Left cardiac atrium (tissue), 4 donors: ENCODE measurements around the gene DNAJB11. TPM values are rescaled to one million over a fixed set of nuclear protein-coding genes. Genes with fewer than 3 reads are reported as not detected.
"Not testable (repeated sequence)": the region's sequence is repeated elsewhere in the genome, so short reads cannot be mapped to it uniquely, and the experiment has no call there.

Experiments used
- ATAC-seq, 2 donors: fragments of 200-7000 bp; cut with Tn5 transposase; one replicate each; pipeline ENCODE4 v1.9.1; 2020; ENCODE audit warnings: mild to moderate bottlenecking in 2 of 2, moderate library complexity in 2 of 2
- DNase-seq: peaks from one replicate; pipeline ENCODE4 v3.0.0-alpha.2; 2020
- intact Hi-C, 2 donors: fragments of 100-400 bp; cut with DNase I; formaldehyde crosslinking; loops; one replicate each; pipeline versions ENCODE4 v1.14.1 to v1.15.1; 2022 to 2023
- total RNA-seq, 2 donors: library from RNA; stranded (reverse); fragmentation: NEBNext Ultra II Directional; extraction: Animal tissue kit (Norgen Biotek cat#: 25700); gene quantifications; one replicate each; pipeline ENCODE4 v1.2.1, GENCODE V29; 2021
- donor health status: DM: no; HTN: yes; CAD: no.
- donor health status: DM: no; HTN: yes; CAD: no; lungs with severe emphysema.
- donor health status: DM: yes; HTN: yes; CAD: no.
- donor health status: Dilated cardiomyopathy.

DNAJB11 gene
- total RNA-seq, 2 donors from 2014 or later = 43.6 to 52.8 TPM

GRCh38 chr3:186540835-186541226, 29.7 kb upstream of the DNAJB11 start:
- DNase-seq (no peak), ATAC-seq (no peak)
- intact Hi-C loops = loop anchor here in 1 of 2 donors (5.0 kb wide), 2 partner anchors 264 to 279 kb away; no protein-coding TSS in a partner anchor

DNA sequence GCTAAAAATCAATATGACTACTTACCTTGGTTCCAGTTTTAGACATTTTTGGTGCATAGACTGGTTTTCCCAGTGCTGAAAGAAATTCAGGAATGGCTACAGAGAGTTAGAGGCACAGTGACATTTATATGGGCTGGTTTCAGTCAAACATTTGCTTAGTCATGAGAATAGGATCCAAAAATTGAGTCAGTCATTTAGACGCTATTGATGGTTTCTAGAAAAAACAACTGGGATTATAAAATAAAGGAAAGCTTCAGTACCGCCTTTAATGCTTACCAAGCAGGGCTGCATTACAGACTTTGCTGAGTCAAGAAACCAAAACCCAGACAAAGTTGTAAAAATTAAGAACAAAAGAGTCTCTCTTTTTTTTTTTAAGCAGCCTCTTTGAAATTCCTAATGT, 26.2 kb upstream of the DNAJB11 start, which contains the start of gene CRYGS:
TSS of gene CRYGS (minus strand) at position 100 of the 400 bp plus-strand sequence. CDS start at position 46, 54 bp downstream.
- intact Hi-C loops = loop anchor here in 1 of 2 donors (5.0 kb wide), 2 partner anchors 267 to 282 kb away; no protein-coding TSS in a partner anchor
- DNase-seq = no peak
- ATAC-seq = no peak

DNA sequence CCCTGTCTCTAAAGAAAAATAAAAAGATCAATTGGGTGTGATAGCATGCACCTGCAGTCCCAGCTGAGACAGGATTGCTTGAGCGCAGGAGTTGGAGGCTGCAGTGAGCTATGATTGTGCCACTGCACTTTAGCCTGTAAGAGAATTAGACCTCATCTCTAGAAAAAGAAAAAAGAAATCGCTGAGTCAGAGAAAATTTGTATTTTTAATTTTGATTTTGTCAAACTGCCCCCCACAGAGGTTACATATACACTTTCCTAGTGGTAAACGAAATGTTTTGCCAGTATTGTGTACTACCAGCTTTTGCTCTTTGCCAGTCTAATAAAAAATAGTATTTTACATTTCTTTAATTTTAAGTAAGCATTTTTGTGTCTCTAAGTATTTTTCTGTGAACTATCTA, 21.0 kb upstream of the DNAJB11 start:
- DNase-seq (no peak), ATAC-seq (no peak)
- intact Hi-C loops = loop anchor here in 1 of 2 donors (5.0 kb wide), 1 partner anchor 557 kb away; no protein-coding TSS in a partner anchor

- intact Hi-C loops = no loop called here
- ATAC-seq = no peak
- DNase-seq = no peak
Observed at GRCh38 chr3:186551387-186551786, 19.1 kb upstream of the DNAJB11 start.

DNA sequence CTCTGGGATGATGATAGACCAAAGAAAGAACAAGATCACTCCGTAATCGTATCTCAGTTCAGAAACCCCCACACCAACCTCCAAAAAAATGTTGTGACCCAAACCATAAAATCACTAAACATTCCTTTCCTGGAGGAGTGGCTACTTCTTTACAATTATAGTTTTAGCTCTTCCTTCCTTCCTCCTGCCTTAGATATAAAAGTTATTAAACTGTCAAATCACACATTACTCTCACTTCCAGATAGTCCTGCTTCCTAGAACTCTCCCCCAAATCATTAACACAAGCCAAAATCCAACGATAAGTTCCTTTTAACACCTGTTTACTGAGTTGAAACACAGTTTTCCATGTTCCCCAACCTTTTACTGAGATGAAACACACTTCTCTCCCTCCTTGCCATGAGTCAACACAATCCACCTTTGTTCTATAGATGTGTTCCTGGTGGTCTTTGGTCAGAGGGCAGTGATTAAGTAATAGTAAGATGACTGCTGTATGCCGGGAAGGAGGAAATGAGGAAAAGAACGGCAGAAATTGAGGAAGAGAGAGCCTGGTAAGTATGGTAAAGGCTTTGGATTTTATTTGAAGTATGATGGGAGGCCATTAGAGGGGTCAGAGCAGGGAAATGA, 18.0 kb upstream of the DNAJB11 start:
- intact Hi-C loops = no loop called here
- no peak for ATAC-seq
- DNase-seq = no peak

- ATAC-seq (no peak), DNase-seq (no peak)
- intact Hi-C loops = no loop called here
Observed at GRCh38 chr3:186564586-186564985, 5.9 kb upstream of the DNAJB11 start.

DNA sequence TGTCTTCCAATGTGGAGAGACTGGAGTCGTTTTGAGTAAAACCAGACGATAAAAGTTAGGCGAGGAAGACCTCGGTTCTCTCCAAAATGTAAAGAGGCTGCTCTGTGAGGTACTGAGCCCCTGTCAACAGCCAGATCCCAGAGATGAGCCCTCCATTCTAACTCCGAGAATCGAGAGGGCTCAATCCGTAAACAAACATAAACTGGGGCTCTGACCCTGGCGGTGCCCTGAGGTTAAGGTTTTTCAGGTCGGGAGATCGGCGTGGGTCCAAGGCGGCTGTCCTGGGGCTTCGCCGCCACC, 3.8 kb upstream of the DNAJB11 start:
- intact Hi-C loops = no loop called here
- DNase-seq (no peak), ATAC-seq (no peak)

GRCh38 chr3:186567072-186567921, 3.2 kb upstream of the DNAJB11 start, which contains the start of gene TBCCD1:
Gene TBCCD1, minus strand, starts transcription at chr3:186567339. Its CDS starts 3,010 bp downstream, at chr3:186564329.
- ATAC-seq = peak; percentile 84 to 85

DNA sequence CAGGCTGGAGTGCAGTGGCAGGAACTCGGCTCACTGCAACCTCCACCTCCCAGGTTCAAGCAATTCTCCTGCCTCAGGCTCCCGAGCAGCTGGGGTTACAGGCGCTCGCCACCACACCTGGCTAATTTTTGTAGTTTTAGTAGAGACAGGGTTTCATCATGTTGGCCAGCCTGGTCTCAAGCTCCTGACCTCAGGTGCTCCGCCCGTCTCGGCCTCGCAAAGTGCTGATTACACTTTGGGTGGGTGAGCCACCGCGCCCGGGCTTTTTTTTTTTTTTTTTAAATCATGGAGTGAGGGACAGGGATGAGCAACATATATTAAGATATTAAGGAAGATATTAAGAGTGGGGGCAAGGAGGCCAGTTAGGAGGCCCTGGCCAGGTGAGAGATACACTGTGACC, 1.2 kb upstream of the DNAJB11 start:
- DNase-seq, intact Hi-C loops, ATAC-seq: not testable (repeated sequence)

More at GRCh38 chr3:186567072-186567921, 3.2 kb upstream of the DNAJB11 start, which contains the start of gene TBCCD1:
- DNase-seq = peak; percentile 91
- intact Hi-C loops = no loop called here

GRCh38 chr3:186569779-186570095, 783 bp upstream of the DNAJB11 start:
- no peak for ATAC-seq
- no peak for DNase-seq
- intact Hi-C loops = no loop called here

GRCh38 chr3:186570941-186571643, 572 bp downstream of the DNAJB11 start:
- ATAC-seq = no peak
- DNase-seq = no peak
- intact Hi-C loops = no loop called here

GRCh38 chr3:186571644-186572013, 1.1 kb downstream of the DNAJB11 start:
- intact Hi-C loops = no loop called here
- DNase-seq = no peak
- ATAC-seq = no peak

DNA sequence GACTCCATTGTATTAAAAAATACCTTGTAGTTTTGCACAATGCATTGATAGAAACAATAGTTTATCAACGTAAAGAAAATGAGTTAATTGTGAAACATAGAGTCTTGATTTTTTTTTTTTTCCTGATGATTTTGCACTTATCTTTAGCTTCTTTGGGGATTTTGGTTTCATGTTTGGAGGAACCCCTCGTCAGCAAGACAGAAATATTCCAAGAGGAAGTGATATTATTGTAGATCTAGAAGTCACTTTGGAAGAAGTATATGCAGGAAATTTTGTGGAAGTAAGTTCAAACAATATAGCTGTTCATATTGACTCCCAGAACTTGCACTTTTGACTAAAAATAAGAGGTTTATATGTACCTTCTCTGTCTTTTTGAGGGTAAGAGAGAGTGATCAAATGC, 7.0 kb downstream of the DNAJB11 start:
- no peak for ATAC-seq
- intact Hi-C loops = no loop called here
- DNase-seq = no peak

DNA sequence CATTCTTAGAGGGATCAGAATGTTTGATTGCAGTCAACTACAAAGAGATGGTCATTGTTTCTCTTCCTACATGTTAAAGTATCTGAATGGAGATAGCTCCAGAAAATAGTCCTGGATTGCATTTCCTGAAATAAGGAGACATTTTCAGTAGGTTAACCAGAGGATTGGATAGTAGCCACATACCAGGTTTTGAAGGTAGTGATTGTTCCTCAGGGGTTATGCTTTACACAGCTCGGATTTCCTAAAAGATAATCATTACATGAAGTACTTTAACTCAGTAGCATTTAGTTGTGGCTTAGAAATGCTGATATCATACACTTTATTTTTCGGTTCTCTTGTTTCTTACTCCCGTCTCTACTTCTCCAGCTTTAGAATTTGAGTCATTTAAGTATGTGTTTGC, 10.3 kb downstream of the DNAJB11 start:
- ATAC-seq (no peak), DNase-seq (no peak)
- intact Hi-C loops = no loop called here

- no peak for ATAC-seq
- intact Hi-C loops = no loop called here
- no peak for DNase-seq
Observed at GRCh38 chr3:186582541-186582940, 12.0 kb downstream of the DNAJB11 start.

DNA sequence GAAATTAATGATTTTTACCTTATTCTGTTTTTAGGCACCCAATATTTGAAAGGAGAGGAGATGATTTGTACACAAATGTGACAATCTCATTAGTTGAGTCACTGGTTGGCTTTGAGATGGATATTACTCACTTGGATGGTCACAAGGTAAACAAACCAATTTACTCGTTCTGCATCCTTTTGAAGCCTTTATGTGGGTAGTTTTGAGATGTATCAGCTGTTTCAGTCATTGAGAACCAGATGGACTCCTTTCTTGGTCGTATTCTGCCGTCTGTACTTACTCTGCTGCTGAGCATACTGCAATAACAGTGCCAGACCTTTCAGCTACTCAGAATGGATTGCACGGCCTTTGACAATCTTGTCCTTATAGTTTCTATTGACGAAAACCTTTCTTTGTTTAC, 13.3 kb downstream of the DNAJB11 start:
- no peak for ATAC-seq
- intact Hi-C loops = no loop called here
- no peak for DNase-seq

DNA sequence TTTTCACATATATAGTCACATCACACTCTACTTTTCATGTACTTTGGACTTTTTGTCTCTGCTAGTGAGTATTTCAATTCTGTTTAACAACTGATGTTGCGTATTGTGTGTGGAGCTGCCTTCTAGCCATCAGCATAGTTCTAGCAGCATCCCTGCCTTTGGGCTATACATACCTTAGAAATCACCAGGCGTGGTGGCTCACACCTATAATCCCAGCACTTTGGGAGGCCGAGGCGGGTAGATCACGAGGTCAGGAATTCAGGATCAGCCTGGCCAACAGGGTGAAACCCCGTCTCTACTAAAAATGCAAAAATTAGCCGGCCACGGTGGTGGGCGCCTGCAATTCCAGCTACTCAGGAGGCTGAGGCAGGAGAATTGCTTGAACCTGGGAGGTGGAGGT, 15.7 kb downstream of the DNAJB11 start:
- ATAC-seq, DNase-seq, intact Hi-C loops: not testable (repeated sequence)

GRCh38 chr3:186587183-186587582, 16.7 kb downstream of the DNAJB11 start:
- ATAC-seq (no peak), DNase-seq (no peak)
- intact Hi-C loops = no loop called here

DNA sequence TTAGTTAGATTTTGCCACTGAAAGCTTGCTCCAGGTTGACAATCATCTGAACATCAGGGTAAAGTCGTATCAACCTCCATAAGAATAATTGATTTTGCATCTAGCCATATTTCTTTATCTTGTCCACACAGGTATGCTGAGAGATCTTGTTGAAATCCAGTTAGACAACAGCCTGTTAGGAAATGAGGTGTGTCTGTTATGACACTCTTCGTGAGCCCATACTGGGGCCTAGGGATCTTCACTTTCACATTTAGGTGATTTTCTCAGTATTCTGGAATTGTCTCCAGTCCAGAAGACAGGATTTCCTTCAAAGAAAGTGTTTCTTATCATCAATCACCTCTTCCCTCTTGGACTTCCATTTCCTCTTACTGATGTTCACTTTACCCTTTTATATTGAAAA, 18.1 kb downstream of the DNAJB11 start:
- intact Hi-C loops = no loop called here
- ATAC-seq = peak in 1 of 2 donors; percentile 69
- DNase-seq = no peak

DNA sequence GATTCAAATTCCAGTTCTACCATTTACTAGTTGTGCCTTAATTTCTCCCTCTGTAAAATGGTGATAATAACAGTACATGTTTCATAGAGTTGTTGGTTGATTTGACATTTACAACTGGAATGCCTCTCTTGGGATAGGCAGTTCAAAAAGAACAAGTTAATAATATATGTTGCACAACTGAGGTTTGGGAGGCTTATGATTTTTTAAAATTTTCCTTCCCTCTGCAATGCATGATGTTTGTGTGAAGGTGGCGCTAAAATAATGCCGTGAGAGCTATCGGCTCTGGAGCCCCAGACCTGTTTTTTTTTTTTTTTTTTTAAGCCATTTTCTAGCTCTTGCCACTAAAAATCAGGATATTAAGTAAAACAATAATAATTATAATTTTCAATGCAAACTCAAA, 18.6 kb downstream of the DNAJB11 start:
- intact Hi-C loops = no loop called here
- no peak for ATAC-seq

More for the DNA sequence above, 18.6 kb downstream of the DNAJB11 start:
- DNase-seq = no peak
